Colonic mucosa (tissue), 4 donors: Measurements from ENCODE around the gene CPLX3. TPM values are rescaled to one million over a fixed set of nuclear protein-coding genes. Genes with fewer than 3 reads are reported as not detected.

Experiments
- DNase-seq: peaks from one replicate; pipeline ENCODE4 v3.0.0-alpha.2; 2020
- H3K27ac ChIP-seq: fragments of 200-600 bp; one replicate; pipeline ENCODE4 v1.8.0; 2021
- H3K27me3 ChIP-seq: fragments of 200-600 bp; one replicate; pipeline ENCODE4 v1.8.0; 2021
- H3K36me3 ChIP-seq: fragments of 200-600 bp; one replicate; pipeline ENCODE4 v1.8.0; 2021
- H3K4me1 ChIP-seq: fragments of 200-600 bp; one replicate; pipeline ENCODE4 v1.8.0; 2021; ENCODE audit warnings: mild to moderate bottlenecking
- H3K4me3 ChIP-seq: fragments of 200-600 bp; one replicate; pipeline ENCODE4 v1.8.0; 2021
- H3K9ac ChIP-seq, 2 donors: one replicate each; pipeline ENCODE4 v1.7.0; 2013; ENCODE audit warnings: control low read depth in 2 of 2, low read depth in 2 of 2, low read length in 2 of 2
- H3K9me3 ChIP-seq: fragments of 200-600 bp; one replicate; pipeline ENCODE4 v1.8.0; 2021
- intact Hi-C: fragments of 100-400 bp; cut with DNase I; formaldehyde crosslinking; loops from one replicate; pipeline ENCODE4 v1.14.1; 2022
- total RNA-seq, 2 donors: library from RNA; stranded (reverse); fragmentation: NEBNext Ultra II Directional in 1 of 2; extraction: Animal tissue kit (Norgen Biotek cat#: 25700) in 1 of 2; gene quantifications; one replicate each; pipeline ENCODE4 v1.2.1, GENCODE V29; 2021
- TF ChIP-seq, protein P1 (sequence below): fragments of 200-600 bp; IDR thresholded peaks from one replicate; pipeline ENCODE4 v1.8.0; 2022; ENCODE audit warnings: antibody characterized with exemption, mild to moderate bottlenecking
- donor health status: healthy.
- donor health status: DM: no; HTN: no; CAD: no.
- donor health status: DM: no; HTN: no; CAD: no.

Gene CPLX3
- total RNA-seq, 2 donors from 2014 or later: not detected

DNA sequence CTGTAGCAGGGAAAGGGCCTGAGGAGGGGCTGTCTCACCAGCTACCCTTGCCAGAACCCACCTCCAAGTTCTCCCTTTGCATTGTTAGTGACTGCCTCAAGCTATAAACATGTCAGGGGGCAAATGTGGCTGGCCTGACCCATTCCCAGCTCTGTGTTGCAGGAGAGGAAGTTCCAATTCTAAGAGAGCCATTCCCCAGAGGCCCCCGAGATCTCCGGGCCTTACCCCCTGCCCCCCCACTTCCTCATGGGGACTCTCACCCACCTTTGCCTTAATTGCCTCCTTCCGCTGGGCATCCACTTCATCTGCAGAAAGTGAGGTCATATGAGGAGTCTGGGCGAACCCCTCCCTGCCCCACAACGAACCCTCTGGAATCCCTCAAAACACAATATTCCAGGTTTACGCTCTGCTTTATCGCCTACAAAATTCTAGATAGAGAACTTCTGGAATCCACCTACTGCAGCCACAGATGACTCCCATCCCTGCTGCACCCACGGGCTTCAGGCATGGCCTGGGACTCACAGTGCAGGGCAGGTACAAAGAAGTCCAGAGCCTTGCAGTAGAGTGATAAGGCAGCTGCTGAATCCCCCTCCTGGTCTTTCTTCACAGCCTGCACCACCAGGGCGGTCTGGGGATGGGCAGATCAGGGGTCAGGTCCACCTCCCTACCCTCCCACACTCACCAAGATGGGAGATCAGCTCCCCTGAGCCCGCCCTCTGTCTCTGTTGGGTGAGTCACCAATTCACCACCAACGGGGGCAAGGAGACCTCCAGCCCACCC lies 12.5 kb downstream of the CPLX3 start:
- intact Hi-C loops: loop anchor here (5.0 kb wide), 1 partner anchor 67 kb away; no protein-coding TSS in a partner anchor
- Histone ChIP-seq H3K9me3 (no peaks in the 10 kb centered on the region), H3K27me3 (no peaks in the 10 kb centered on the region), H3K9ac (no peak overlapping the region), H3K4me1 (peaks cover 17% of the 10 kb centered on the region), H3K27ac (no peak overlapping the region), H3K36me3 (no peaks in the 10 kb centered on the region), H3K4me3 (no peak overlapping the region)
- TF ChIP-seq, protein P1, sequence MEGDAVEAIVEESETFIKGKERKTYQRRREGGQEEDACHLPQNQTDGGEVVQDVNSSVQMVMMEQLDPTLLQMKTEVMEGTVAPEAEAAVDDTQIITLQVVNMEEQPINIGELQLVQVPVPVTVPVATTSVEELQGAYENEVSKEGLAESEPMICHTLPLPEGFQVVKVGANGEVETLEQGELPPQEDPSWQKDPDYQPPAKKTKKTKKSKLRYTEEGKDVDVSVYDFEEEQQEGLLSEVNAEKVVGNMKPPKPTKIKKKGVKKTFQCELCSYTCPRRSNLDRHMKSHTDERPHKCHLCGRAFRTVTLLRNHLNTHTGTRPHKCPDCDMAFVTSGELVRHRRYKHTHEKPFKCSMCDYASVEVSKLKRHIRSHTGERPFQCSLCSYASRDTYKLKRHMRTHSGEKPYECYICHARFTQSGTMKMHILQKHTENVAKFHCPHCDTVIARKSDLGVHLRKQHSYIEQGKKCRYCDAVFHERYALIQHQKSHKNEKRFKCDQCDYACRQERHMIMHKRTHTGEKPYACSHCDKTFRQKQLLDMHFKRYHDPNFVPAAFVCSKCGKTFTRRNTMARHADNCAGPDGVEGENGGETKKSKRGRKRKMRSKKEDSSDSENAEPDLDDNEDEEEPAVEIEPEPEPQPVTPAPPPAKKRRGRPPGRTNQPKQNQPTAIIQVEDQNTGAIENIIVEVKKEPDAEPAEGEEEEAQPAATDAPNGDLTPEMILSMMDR: no peak
- no peak for DNase-seq

DNA sequence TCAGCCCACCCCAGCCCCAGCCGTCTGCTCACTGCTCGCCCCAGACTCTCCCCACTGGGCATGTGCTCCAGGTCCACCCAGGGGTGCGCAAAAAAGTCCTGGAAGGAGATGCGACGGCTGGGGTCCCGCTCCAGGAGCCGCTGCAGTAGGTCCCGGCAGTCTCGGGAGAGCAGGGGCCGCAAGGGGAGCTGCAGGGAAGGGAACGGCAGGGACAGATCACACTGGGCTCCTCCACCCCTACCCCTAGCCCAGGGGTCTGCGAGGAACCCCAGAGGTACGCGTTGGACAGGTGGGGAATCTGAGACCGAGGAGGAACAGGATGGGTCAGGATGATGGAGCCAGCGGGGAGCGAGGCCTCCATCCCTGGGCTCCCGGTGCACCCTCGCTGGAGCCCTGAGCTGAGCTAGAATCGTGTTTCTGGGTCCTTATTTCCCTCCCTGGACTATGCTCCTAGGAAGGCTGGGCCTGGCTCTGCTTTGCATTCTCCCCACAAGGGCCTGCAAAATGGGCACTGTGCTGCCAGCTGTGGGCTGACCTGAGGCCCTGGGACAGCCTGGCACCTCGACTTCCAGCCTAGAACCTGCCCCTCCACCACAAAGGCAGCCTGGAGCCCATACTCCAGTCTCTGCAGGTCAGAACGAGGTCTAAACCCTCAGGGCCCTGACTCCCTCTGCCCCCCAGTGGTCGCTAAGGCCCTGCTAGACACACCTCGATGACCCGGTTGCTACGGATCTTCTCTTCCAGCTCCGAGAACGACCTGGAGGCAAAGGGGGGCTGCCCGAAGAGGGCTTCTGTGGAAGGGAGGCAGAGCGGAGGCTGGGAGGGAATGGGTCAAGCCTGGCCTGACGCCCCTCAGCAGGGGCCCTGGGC lies 13.3 kb downstream of the CPLX3 start:
- H3K27me3 ChIP-seq: no peaks in the 10 kb centered on the region
- intact Hi-C loops: loop anchor here (5.0 kb wide), 2 partner anchors 63 to 67 kb away; no protein-coding TSS in a partner anchor
- DNase-seq: no peak
- no peaks in the 10 kb centered on the region for H3K9me3 ChIP-seq
- TF ChIP-seq, protein P1: no peak
- H3K27ac ChIP-seq: no peak overlapping the region
- no peaks in the 10 kb centered on the region for H3K36me3 ChIP-seq
- no peak overlapping the region for H3K4me3 ChIP-seq
- no peak overlapping the region for H3K9ac ChIP-seq
- H3K4me1 ChIP-seq: peaks cover 17% of the 10 kb centered on the region

DNA sequence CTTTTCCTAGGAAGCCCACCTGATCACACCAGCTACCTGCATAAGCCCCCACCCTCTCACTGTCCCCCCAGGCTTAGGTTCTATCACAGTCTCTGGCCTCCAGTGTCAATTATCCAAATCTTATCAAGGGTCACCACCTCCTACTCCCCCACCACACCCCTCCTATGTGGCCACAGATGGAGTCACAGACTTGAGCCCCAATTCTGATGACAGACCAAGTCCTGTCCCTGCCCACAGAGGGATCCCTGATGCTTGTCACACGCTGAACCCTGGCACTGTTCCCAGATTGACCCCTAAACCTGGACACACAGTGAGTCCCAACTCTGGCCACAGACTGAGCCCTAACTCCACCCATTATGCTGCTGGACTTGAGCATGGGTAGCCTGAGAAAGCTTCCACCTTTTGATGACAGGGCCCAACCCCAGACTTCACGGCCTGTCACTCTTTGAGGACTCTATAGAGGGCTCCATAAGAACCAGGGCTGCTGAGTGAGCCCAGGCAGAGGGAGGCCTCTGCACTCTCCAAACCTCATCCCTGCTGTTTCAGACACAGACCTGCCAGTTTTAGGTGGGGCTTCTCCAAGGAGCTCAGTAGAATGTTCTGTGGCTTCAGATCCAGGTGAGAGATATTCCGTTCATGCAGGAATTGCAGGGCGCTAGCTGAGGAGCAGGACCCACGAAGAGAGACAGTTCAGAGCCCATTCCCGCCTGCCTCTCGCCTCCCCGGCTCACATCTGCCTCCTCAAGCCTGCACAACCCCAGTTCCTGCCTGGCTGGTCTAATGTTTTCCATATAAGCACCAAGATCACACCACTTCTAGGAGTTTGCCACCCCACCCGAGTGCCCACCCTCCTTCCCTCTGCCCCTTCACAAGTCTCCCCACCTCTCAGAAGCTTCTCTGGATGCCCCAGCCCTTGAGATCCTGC lies 14.7 kb downstream of the CPLX3 start:
- Histone ChIP-seq H3K36me3 (no peaks in the 10 kb centered on the region), H3K27ac (no peak overlapping the region), H3K4me3 (no peak overlapping the region), H3K27me3 (no peaks in the 10 kb centered on the region), H3K4me1 (peaks cover 17% of the 10 kb centered on the region), H3K9me3 (no peaks in the 10 kb centered on the region), H3K9ac (peak overlapping the region in 1 of 2 donors; percentile 93)
- TF ChIP-seq, protein P1: no peak
- intact Hi-C loops: loop anchor here (5.0 kb wide), 1 partner anchor 61 kb away; no protein-coding TSS in a partner anchor
- DNase-seq: no peak

DNA sequence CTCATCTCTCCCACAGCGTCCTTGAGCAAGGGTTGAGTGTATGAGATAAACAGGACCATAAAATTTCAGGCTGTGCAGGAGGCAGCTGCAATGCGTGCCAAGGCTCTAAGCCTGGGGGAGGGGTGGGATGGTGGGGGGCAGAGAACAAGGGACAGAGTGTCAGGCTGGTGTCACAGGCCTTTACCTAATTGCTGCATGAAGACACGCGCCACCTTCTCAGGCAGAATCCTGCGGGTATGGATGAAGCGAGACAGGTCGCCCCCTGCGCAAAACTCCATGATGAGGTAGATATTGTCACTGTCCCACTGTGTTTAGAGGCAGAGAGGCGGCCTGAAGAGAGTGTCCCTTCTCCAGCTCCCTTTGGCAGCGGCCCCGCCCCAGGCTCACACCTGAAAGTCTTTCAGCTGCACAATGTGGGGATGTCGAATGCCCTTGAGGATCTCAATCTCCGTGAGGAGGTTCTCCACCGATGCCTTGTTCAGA lies 15.5 kb downstream of the CPLX3 start:
- H3K4me1 ChIP-seq: peaks cover 17% of the 10 kb centered on the region
- intact Hi-C loops: loop anchor here (5.0 kb wide), 1 partner anchor 60 kb away; no protein-coding TSS in a partner anchor
- peak; percentile 50 for DNase-seq
- no peaks in the 10 kb centered on the region for H3K9me3 ChIP-seq
- no peaks in the 10 kb centered on the region for H3K27me3 ChIP-seq
- H3K27ac ChIP-seq: no peak overlapping the region
- peak overlapping the region in 1 of 2 donors; percentile 93 for H3K9ac ChIP-seq
- H3K4me3 ChIP-seq: peak overlapping the region; percentile 90
- H3K36me3 ChIP-seq: no peaks in the 10 kb centered on the region
- TF ChIP-seq, protein P1: no peak
